Measurements from ENCODE around the gene PHF23.
A peak's percentile ranks its signal among the peaks of the same experiment; 100 is the strongest.

GRCh38 chr17:7280519-7281073 is 41.3 kb upstream of the PHF23 start:
- TF ChIP-seq CTCF (IDR thresholded peaks at IDR 0.05) (peak; percentile 86), ZFX (IDR thresholded peaks at IDR 0.05; ENCODE audit: borderline replicate concordance) (no peak)

Measured in 22Rv1 (cell line).